DMS79 (cell line): ENCODE measurements around the gene MYH11.
"Not testable (repeated sequence)": the region's sequence is repeated elsewhere in the genome, so short reads cannot be mapped to it uniquely, and the experiment has no call there.

Experiments
- DNase-seq: peaks from one replicate; lab custom pipeline; 2025; lab: John Stamatoyannopoulos, UW

The MYH11 gene

GRCh38 chr16:15714393-15715172 is 142.2 kb downstream of the MYH11 start:
- DNase-seq, result no peak

- DNase-seq, result no peak
Measured at GRCh38 chr16:15708997-15709396, 147.8 kb downstream of the MYH11 start.

GRCh38 chr16:15708096-15708495 is 148.7 kb downstream of the MYH11 start:
- no peak for DNase-seq

- no peak for DNase-seq
Measured at GRCh38 chr16:15707332-15707731, 149.5 kb downstream of the MYH11 start.

GRCh38 chr16:15705064-15705565 is 151.7 kb downstream of the MYH11 start:
- DNase-seq, result no peak

- no peak for DNase-seq
Measured at GRCh38 chr16:15704545-15704987, 152.3 kb downstream of the MYH11 start.

- DNase-seq, result no peak
Measured at GRCh38 chr16:15703029-15703736, 153.6 kb downstream of the MYH11 start.

- DNase-seq, result no peak
Measured at GRCh38 chr16:15701975-15702970, 154.6 kb downstream of the MYH11 start.

- no peak for DNase-seq
Measured at GRCh38 chr16:15701367-15701766, 155.5 kb downstream of the MYH11 start.

GRCh38 chr16:15699819-15700218 is 157.0 kb downstream of the MYH11 start:
- DNase-seq, result no peak

- DNase-seq, result no peak
Measured at GRCh38 chr16:15694499-15694898, 162.3 kb downstream of the MYH11 start.

- DNase-seq, result not testable (repeated sequence)
Measured at GRCh38 chr16:15692508-15692907, 164.3 kb downstream of the MYH11 start.

- no peak for DNase-seq
Measured at GRCh38 chr16:15691046-15691445, 165.8 kb downstream of the MYH11 start.

- DNase-seq, result no peak
Measured at GRCh38 chr16:15690296-15690695, 166.5 kb downstream of the MYH11 start.

- no peak for DNase-seq
Measured at GRCh38 chr16:15689290-15689689, 167.5 kb downstream of the MYH11 start.

- DNase-seq, result peak; percentile 56
Measured at GRCh38 chr16:15686287-15686686, 170.5 kb downstream of the MYH11 start.

GRCh38 chr16:15682105-15682570 is 174.7 kb downstream of the MYH11 start:
- no peak for DNase-seq

- DNase-seq, result no peak
Measured at GRCh38 chr16:15677447-15677846, 179.4 kb downstream of the MYH11 start.

- no peak for DNase-seq
Measured at GRCh38 chr16:15676506-15676905, 180.3 kb downstream of the MYH11 start.

GRCh38 chr16:15674571-15674970 is 182.3 kb downstream of the MYH11 start:
- no peak for DNase-seq

GRCh38 chr16:15672514-15673167 is 184.2 kb downstream of the MYH11 start:
- DNase-seq, result no peak
